ENCODE results near the gene GRIPAP1. TPM values are rescaled to one million over a fixed set of nuclear protein-coding genes. Genes with fewer than 3 reads are reported as not detected.

Gene GRIPAP1
- total RNA-seq, 4 donors from 2014 or later: 42.5 to 76.2 (median 58.6) TPM

DNA sequence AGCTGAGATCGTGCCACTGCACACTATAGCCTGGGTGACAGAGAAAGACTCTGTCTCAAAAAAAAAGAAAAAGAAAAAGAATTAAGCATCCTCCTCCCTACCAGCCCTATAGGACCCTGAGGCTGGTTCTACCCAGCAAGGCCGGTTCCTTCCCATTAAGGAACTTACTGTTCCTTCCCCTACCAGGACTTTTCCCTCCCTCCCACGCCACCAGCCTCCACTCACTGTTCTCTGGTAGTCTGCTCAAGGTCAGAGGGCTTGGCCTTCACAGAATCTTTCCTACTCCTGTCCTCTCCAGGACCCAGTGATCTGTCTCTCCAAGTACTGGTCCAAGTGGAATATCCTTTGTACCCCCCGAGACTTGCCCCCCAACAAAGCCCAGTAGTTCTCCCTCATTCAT, 1.4 kb downstream of the GRIPAP1 start:
- no peaks in the 10 kb centered on the region for H3K27me3 ChIP-seq
- TF ChIP-seq, protein P1, sequence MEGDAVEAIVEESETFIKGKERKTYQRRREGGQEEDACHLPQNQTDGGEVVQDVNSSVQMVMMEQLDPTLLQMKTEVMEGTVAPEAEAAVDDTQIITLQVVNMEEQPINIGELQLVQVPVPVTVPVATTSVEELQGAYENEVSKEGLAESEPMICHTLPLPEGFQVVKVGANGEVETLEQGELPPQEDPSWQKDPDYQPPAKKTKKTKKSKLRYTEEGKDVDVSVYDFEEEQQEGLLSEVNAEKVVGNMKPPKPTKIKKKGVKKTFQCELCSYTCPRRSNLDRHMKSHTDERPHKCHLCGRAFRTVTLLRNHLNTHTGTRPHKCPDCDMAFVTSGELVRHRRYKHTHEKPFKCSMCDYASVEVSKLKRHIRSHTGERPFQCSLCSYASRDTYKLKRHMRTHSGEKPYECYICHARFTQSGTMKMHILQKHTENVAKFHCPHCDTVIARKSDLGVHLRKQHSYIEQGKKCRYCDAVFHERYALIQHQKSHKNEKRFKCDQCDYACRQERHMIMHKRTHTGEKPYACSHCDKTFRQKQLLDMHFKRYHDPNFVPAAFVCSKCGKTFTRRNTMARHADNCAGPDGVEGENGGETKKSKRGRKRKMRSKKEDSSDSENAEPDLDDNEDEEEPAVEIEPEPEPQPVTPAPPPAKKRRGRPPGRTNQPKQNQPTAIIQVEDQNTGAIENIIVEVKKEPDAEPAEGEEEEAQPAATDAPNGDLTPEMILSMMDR (IDR thresholded peaks at IDR 0.05): no peak
- TF ChIP-seq EP300 (IDR thresholded peaks at IDR 0.05) (no peak), POLR2A (IDR thresholded peaks at IDR 0.05) (no peak)

DNA sequence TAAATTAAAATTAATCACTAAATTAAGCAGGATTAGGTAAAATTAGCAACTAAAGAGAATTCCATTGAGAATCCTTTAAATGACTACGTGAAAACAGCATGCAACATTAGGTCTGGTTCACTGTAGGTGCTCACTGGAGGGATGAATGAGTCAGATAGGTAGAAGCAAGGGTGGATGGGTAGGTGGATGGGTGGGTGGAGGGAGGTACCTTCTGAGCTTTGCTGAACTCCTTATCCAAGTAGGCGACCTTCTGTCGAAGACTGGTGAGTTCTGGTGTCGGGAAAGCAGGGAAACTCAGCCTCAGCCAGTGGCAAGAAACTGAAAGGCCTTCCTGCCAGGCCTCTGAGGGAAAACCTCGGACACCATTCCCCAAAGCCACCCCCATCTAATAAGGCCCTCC, 3.0 kb downstream of the GRIPAP1 start:
- H3K27me3 ChIP-seq: no peaks in the 10 kb centered on the region
- H3K27ac ChIP-seq: no peak overlapping the region
- 78 to 96% methylated on average over 4 to 5 of the region's 5 CpGs for WGBS, 2 donors
- peaks cover 0 to 21% (median 0%) of the 10 kb centered on the region in 3 donors for H3K36me3 ChIP-seq
- no peak for TF ChIP-seq EP300 (IDR thresholded peaks at IDR 0.05)
- TF ChIP-seq, protein P1 (IDR thresholded peaks at IDR 0.05): no peak
- TF ChIP-seq POLR2A (IDR thresholded peaks at IDR 0.05): no peak
- H3K4me3 ChIP-seq: no peak overlapping the region
- no peaks in the 10 kb centered on the region for H3K9me3 ChIP-seq
- DNase-seq (ENCODE audit: low spot score in 2 of 2): no peak
- H3K4me1 ChIP-seq: peaks cover 0 to 14% (median 2%) of the 10 kb centered on the region in 4 donors

More for the DNA sequence above, 1.4 kb downstream of the GRIPAP1 start:
- DNase-seq (ENCODE audit: low spot score in 2 of 2): no peak
- no peaks in the 10 kb centered on the region for H3K9me3 ChIP-seq
- H3K36me3 ChIP-seq: peaks cover 0 to 21% (median 0%) of the 10 kb centered on the region in 3 donors
- H3K4me3 ChIP-seq: no peak overlapping the region
- peaks cover 0 to 14% (median 2%) of the 10 kb centered on the region in 4 donors for H3K4me1 ChIP-seq
- 78 to 95% methylated on average over 4 of the region's 4 CpGs for WGBS, 2 donors
- H3K27ac ChIP-seq: no peak overlapping the region

DNA sequence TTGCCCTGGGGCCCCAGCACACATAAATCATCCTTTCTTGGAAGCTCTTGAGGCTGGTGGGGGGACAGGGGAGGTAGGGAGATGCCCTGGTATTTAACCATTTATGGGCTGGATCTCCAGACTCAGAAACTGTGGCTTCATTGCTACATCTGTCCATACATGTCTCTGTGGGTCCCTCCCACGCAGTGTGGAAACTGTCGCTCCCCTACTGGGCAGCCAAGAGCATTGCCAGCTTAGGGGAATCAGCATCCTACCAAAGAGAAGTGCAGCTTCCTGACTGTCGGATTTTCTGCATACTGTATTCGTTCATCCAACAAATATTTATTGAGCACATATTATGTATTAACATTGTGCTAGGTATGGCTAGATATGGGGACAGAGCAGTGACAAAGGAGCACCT, 3.7 kb downstream of the GRIPAP1 start:
- H3K4me1 ChIP-seq: peaks cover 0 to 14% (median 2%) of the 10 kb centered on the region in 4 donors
- no peaks in the 10 kb centered on the region for H3K27me3 ChIP-seq
- TF ChIP-seq EP300 (IDR thresholded peaks at IDR 0.05): no peak
- TF ChIP-seq POLR2A (IDR thresholded peaks at IDR 0.05): no peak
- TF ChIP-seq, protein P1 (IDR thresholded peaks at IDR 0.05): no peak
- DNase-seq (ENCODE audit: low spot score in 2 of 2): no peak
- 88 to 93% methylated on average over 3 to 4 of the region's 4 CpGs for WGBS, 2 donors
- peaks cover 0 to 27% (median 0%) of the 10 kb centered on the region in 3 donors for H3K36me3 ChIP-seq
- H3K27ac ChIP-seq: no peak overlapping the region
- no peak overlapping the region for H3K4me3 ChIP-seq
- no peaks in the 10 kb centered on the region for H3K9me3 ChIP-seq

DNA sequence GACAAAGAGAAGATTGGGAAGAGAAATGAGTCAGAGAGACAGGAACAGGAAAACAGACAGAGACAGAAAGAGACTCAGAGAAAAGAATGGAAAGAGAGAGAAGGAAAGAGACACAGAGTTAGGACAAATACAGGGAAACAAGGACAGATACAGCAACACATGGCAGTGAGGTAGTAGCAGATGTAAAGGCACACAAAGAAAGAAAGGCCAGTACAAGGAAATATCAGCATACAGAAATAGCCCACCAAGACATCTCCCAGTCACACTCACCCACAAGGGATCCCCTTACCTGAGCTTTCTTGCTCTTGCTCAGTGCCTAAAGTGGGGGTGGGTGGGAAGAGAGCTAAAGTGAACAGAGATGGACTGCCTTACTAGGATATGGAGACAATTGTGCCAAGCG, 4.2 kb downstream of the GRIPAP1 start:
- Histone ChIP-seq H3K4me3 (no peak overlapping the region), H3K27ac (no peak overlapping the region), H3K36me3 (peaks cover 0 to 33% (median 0%) of the 10 kb centered on the region in 3 donors), H3K9me3 (no peaks in the 10 kb centered on the region), H3K4me1 (peaks cover 0 to 14% (median 2%) of the 10 kb centered on the region in 4 donors), H3K27me3 (no peaks in the 10 kb centered on the region)
- TF ChIP-seq EP300 (IDR thresholded peaks at IDR 0.05): no peak
- TF ChIP-seq, protein P1 (IDR thresholded peaks at IDR 0.05): no peak
- no peak for TF ChIP-seq POLR2A (IDR thresholded peaks at IDR 0.05)
- no peak for DNase-seq (ENCODE audit: low spot score in 2 of 2)
- 48 to 71% methylated on average over 1 of the region's 1 CpG for WGBS, 2 donors

- no peaks in the 10 kb centered on the region for H3K27me3 ChIP-seq
- no peak overlapping the region for H3K4me3 ChIP-seq
- peaks cover 0 to 14% (median 2%) of the 10 kb centered on the region in 4 donors for H3K4me1 ChIP-seq
- peaks cover 0 to 37% (median 0%) of the 10 kb centered on the region in 3 donors for H3K36me3 ChIP-seq
- H3K27ac ChIP-seq: no peak overlapping the region
- 85 to 98% methylated on average over 3 of the region's 3 CpGs for WGBS, 2 donors
- H3K9me3 ChIP-seq: no peaks in the 10 kb centered on the region
- DNase-seq (ENCODE audit: low spot score in 2 of 2): no peak
- TF ChIP-seq POLR2A (IDR thresholded peaks at IDR 0.05) (no peak), EP300 (IDR thresholded peaks at IDR 0.05) (no peak)
- TF ChIP-seq, protein P1 (IDR thresholded peaks at IDR 0.05): no peak
Observed at GRCh38 chrX:48997455-48997854, 4.6 kb downstream of the GRIPAP1 start.
